ENCODE data around the gene VGLL4. TPM values are rescaled to one million over a fixed set of nuclear protein-coding genes. Genes with fewer than 3 reads are reported as not detected.
A peak's percentile ranks its signal among the peaks of the same experiment; 100 is the strongest.

Gene VGLL4
- polyA plus RNA-seq, 1 donor (not counting 4 experiments of a cell fraction or from before 2014, with no cell fraction given): 32.6 TPM

GRCh38 chr3:11671648-11672100 lies 28.0 kb upstream of the VGLL4 start:
- FAIRE-seq: peak; percentile 83
- no peak overlapping the region for H3K4me2 ChIP-seq (ENCODE audit: control insufficient read depth, extremely low read depth, insufficient read depth, low read depth, low read length)
- H3K27ac ChIP-seq (ENCODE audit: control insufficient read depth, insufficient read depth, low read length): no peak overlapping the region
- H3K4me3 ChIP-seq (ENCODE audit: control insufficient read depth in 2 of 3, extremely low read depth in 1 of 3, insufficient read depth in 2 of 3, low read depth in 1 of 3, low read length in 3 of 3): no peak overlapping the region
- no peaks in the 10 kb centered on the region for H3K9me3 ChIP-seq (ENCODE audit: control insufficient read depth, low read depth, low read length)
- no peak overlapping the region for H2AFZ ChIP-seq (ENCODE audit: control insufficient read depth, low read length)
- H3K27me3 ChIP-seq (ENCODE audit: control insufficient read depth, extremely low read depth, insufficient read depth, low read length): no peaks in the 10 kb centered on the region
- DNase-seq (ENCODE audit: low read depth, low spot score): no peak
- peaks cover 14% of the 10 kb centered on the region for H4K20me1 ChIP-seq (ENCODE audit: control insufficient read depth, extremely low read depth, insufficient read depth, low read length)
- TF ChIP-seq, protein P1, sequence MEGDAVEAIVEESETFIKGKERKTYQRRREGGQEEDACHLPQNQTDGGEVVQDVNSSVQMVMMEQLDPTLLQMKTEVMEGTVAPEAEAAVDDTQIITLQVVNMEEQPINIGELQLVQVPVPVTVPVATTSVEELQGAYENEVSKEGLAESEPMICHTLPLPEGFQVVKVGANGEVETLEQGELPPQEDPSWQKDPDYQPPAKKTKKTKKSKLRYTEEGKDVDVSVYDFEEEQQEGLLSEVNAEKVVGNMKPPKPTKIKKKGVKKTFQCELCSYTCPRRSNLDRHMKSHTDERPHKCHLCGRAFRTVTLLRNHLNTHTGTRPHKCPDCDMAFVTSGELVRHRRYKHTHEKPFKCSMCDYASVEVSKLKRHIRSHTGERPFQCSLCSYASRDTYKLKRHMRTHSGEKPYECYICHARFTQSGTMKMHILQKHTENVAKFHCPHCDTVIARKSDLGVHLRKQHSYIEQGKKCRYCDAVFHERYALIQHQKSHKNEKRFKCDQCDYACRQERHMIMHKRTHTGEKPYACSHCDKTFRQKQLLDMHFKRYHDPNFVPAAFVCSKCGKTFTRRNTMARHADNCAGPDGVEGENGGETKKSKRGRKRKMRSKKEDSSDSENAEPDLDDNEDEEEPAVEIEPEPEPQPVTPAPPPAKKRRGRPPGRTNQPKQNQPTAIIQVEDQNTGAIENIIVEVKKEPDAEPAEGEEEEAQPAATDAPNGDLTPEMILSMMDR (optimal IDR thresholded peaks at IDR 0.05 in 1 of 3, IDR thresholded peaks at IDR 0.05 in 1 of 3, conservative IDR thresholded peaks at IDR 0.05 in 1 of 3; ENCODE audit: extremely low read depth in 1 of 3, insufficient read depth in 2 of 3, low read length in 3 of 3): no peak
- no peak for TF ChIP-seq EZH2 (IDR thresholded peaks at IDR 0.05; ENCODE audit: low read length)
- no peak overlapping the region for H3K9ac ChIP-seq (ENCODE audit: control insufficient read depth, extremely low read depth, insufficient read depth, low read length)
- H3K9me1 ChIP-seq (ENCODE audit: control insufficient read depth, extremely low read depth, insufficient read depth, low read length): no peaks in the 10 kb centered on the region
- H3K4me1 ChIP-seq (ENCODE audit: control insufficient read depth, extremely low read depth, insufficient read depth, low read length): peaks cover 5% of the 10 kb centered on the region
- dilution Hi-C loops (cut with MboI; ENCODE audit: extremely low pct_ligation_motif_present, low sequenced_read_pairs): no loop called here
- peaks cover 3% of the 10 kb centered on the region in 2 experiments for H3K36me3 ChIP-seq (ENCODE audit: control insufficient read depth in 2 of 2, extremely low read depth in 1 of 2, insufficient read depth in 2 of 2, low read length in 2 of 2)
- peaks cover 53% of the 10 kb centered on the region for H3K79me2 ChIP-seq (ENCODE audit: control insufficient read depth, insufficient read depth, low read length)

- peaks cover 5% of the 10 kb centered on the region for H3K4me1 ChIP-seq (ENCODE audit: control insufficient read depth, extremely low read depth, insufficient read depth, low read length)
- H3K36me3 ChIP-seq (ENCODE audit: control insufficient read depth in 2 of 2, extremely low read depth in 1 of 2, insufficient read depth in 2 of 2, low read length in 2 of 2): peaks cover 3 to 5% of the 10 kb centered on the region in 2 experiments
- peaks cover 18% of the 10 kb centered on the region for H4K20me1 ChIP-seq (ENCODE audit: control insufficient read depth, extremely low read depth, insufficient read depth, low read length)
- H3K79me2 ChIP-seq (ENCODE audit: control insufficient read depth, insufficient read depth, low read length): peaks cover 60% of the 10 kb centered on the region
- no peak overlapping the region for H3K4me3 ChIP-seq (ENCODE audit: control insufficient read depth in 2 of 3, extremely low read depth in 1 of 3, insufficient read depth in 2 of 3, low read depth in 1 of 3, low read length in 3 of 3)
- TF ChIP-seq, protein P1 (optimal IDR thresholded peaks at IDR 0.05 in 1 of 3, IDR thresholded peaks at IDR 0.05 in 1 of 3, conservative IDR thresholded peaks at IDR 0.05 in 1 of 3; ENCODE audit: extremely low read depth in 1 of 3, insufficient read depth in 2 of 3, low read length in 3 of 3): no peak
- TF ChIP-seq EZH2 (IDR thresholded peaks at IDR 0.05; ENCODE audit: low read length): no peak
- DNase-seq (ENCODE audit: low read depth, low spot score) (no peak), FAIRE-seq (peak; percentile 20)
- no peak overlapping the region for H3K4me2 ChIP-seq (ENCODE audit: control insufficient read depth, extremely low read depth, insufficient read depth, low read depth, low read length)
- H3K9ac ChIP-seq (ENCODE audit: control insufficient read depth, extremely low read depth, insufficient read depth, low read length): no peak overlapping the region
- H3K9me3 ChIP-seq (ENCODE audit: control insufficient read depth, low read depth, low read length): no peaks in the 10 kb centered on the region
- no peaks in the 10 kb centered on the region for H3K27me3 ChIP-seq (ENCODE audit: control insufficient read depth, extremely low read depth, insufficient read depth, low read length)
- H2AFZ ChIP-seq (ENCODE audit: control insufficient read depth, low read length): no peak overlapping the region
- peaks cover 3% of the 10 kb centered on the region for H3K9me1 ChIP-seq (ENCODE audit: control insufficient read depth, extremely low read depth, insufficient read depth, low read length)
- no peak overlapping the region for H3K27ac ChIP-seq (ENCODE audit: control insufficient read depth, insufficient read depth, low read length)
- dilution Hi-C loops (cut with MboI; ENCODE audit: extremely low pct_ligation_motif_present, low sequenced_read_pairs): no loop called here
Observed at GRCh38 chr3:11668243-11669235, 24.8 kb upstream of the VGLL4 start.

Data from keratinocyte (primary cell).